ENCODE measurements around the gene LSS. TPM values are rescaled to one million over a fixed set of nuclear protein-coding genes. Genes with fewer than 3 reads are reported as not detected.
A peak's percentile ranks its signal among the peaks of the same experiment; 100 is the strongest.

Gene LSS
- polyA plus RNA-seq, 1 donor (not counting 4 experiments of a cell fraction or from before 2014, with no cell fraction given) = 105 TPM

DNA sequence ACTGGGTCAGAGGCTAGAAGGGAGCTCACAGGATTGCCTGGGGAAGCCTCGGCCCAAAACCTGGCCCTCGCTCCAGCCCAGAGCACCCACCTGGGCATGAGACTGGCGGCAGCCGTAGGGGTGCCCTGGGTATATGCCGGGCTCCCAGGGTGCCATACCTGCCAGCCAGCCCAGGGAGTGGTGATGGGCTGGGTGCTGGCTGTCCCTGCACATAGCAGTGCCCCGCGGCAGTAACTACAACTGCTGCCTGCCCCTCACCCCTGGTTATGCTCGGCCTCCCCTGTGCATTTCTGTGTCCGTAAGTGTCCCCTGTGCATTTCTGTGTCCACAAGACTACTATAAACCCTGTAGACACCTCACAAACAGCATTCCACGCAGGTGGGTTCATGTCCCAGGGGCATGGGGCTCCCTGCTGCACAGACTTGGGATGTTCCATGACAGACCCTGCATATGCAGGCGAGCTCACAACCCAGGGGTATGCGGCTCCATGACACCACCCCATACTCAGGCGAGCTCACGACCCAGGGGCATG, 38.5 kb downstream of the LSS start:
- H3K36me3 ChIP-seq (ENCODE audit: control insufficient read depth in 2 of 2, extremely low read depth in 1 of 2, insufficient read depth in 2 of 2, low read length in 2 of 2) = peaks cover 40 to 43% of the 10 kb centered on the region in 2 experiments
- no peak overlapping the region for H2AFZ ChIP-seq (ENCODE audit: control insufficient read depth, low read length)
- no peak for FAIRE-seq
- DNase-seq (ENCODE audit: low read depth, low spot score) = no peak
- H3K4me1 ChIP-seq (ENCODE audit: control insufficient read depth, extremely low read depth, insufficient read depth, low read length) = peaks cover 23% of the 10 kb centered on the region
- no peak overlapping the region for H3K4me3 ChIP-seq (ENCODE audit: control insufficient read depth in 2 of 3, extremely low read depth in 1 of 3, insufficient read depth in 2 of 3, low read depth in 1 of 3, low read length in 3 of 3)
- no peaks in the 10 kb centered on the region for H3K27me3 ChIP-seq (ENCODE audit: control insufficient read depth, extremely low read depth, insufficient read depth, low read length)
- H3K9me1 ChIP-seq (ENCODE audit: control insufficient read depth, extremely low read depth, insufficient read depth, low read length) = no peaks in the 10 kb centered on the region
- dilution Hi-C loops (cut with MboI; ENCODE audit: extremely low pct_ligation_motif_present, low sequenced_read_pairs) = no loop called here
- H3K79me2 ChIP-seq (ENCODE audit: control insufficient read depth, insufficient read depth, low read length) = no peaks in the 10 kb centered on the region
- TF ChIP-seq EZH2 (IDR thresholded peaks at IDR 0.05; ENCODE audit: low read length) = no peak
- TF ChIP-seq, protein P1, sequence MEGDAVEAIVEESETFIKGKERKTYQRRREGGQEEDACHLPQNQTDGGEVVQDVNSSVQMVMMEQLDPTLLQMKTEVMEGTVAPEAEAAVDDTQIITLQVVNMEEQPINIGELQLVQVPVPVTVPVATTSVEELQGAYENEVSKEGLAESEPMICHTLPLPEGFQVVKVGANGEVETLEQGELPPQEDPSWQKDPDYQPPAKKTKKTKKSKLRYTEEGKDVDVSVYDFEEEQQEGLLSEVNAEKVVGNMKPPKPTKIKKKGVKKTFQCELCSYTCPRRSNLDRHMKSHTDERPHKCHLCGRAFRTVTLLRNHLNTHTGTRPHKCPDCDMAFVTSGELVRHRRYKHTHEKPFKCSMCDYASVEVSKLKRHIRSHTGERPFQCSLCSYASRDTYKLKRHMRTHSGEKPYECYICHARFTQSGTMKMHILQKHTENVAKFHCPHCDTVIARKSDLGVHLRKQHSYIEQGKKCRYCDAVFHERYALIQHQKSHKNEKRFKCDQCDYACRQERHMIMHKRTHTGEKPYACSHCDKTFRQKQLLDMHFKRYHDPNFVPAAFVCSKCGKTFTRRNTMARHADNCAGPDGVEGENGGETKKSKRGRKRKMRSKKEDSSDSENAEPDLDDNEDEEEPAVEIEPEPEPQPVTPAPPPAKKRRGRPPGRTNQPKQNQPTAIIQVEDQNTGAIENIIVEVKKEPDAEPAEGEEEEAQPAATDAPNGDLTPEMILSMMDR (optimal IDR thresholded peaks at IDR 0.05 in 1 of 3, IDR thresholded peaks at IDR 0.05 in 1 of 3, conservative IDR thresholded peaks at IDR 0.05 in 1 of 3; ENCODE audit: extremely low read depth in 1 of 3, insufficient read depth in 2 of 3, low read length in 3 of 3) = no peak
- peaks cover 5% of the 10 kb centered on the region for H4K20me1 ChIP-seq (ENCODE audit: control insufficient read depth, extremely low read depth, insufficient read depth, low read length)
- H3K4me2 ChIP-seq (ENCODE audit: control insufficient read depth, extremely low read depth, insufficient read depth, low read depth, low read length) = no peak overlapping the region
- H3K9me3 ChIP-seq (ENCODE audit: control insufficient read depth, low read depth, low read length) = no peaks in the 10 kb centered on the region
- H3K27ac ChIP-seq (ENCODE audit: control insufficient read depth, insufficient read depth, low read length) = no peak overlapping the region
- peak overlapping the region; percentile 22 for H3K9ac ChIP-seq (ENCODE audit: control insufficient read depth, extremely low read depth, insufficient read depth, low read length)

DNA sequence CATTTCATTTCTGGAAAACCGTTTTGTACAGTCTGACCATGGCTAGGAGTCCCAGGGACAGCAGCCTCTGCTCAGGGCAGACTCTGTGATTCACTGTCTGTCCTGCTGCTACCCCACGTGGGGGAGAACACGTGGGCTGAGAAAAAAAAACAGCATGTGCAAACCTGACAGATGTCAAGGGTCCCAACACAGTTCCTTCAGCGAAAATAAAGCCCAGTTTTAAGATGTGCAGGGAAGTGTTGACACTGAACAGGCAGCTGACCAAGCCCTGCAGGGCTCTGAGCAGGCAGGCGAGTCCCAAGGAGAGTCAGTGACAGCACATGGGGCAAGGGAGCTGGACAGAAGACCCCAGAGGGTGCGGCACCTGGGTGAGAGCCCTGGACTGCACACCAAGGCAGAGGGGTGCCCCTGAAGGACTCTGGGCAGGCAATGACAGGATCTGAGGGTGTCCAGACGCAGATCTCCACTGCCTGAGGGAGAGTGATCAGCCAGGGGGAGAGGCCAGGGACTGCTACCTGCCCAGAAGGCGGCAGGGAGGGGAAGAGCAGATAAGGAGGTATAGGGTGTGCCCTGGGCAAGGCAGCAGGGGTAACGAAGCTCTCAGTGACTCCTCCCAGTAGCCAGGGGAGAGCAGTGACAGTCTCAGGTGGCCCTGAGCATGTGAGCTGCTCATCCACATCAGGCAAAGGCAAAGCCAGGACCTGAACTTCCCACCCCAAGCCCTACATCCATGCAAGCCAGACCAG, 39.2 kb downstream of the LSS start:
- dilution Hi-C loops (cut with MboI; ENCODE audit: extremely low pct_ligation_motif_present, low sequenced_read_pairs) = no loop called here
- Histone ChIP-seq H2AFZ (ENCODE audit: control insufficient read depth, low read length) (no peak overlapping the region), H3K36me3 (ENCODE audit: control insufficient read depth in 2 of 2, extremely low read depth in 1 of 2, insufficient read depth in 2 of 2, low read length in 2 of 2) (peaks cover 34 to 38% of the 10 kb centered on the region in 2 experiments), H3K27me3 (ENCODE audit: control insufficient read depth, extremely low read depth, insufficient read depth, low read length) (no peaks in the 10 kb centered on the region), H3K4me2 (ENCODE audit: control insufficient read depth, extremely low read depth, insufficient read depth, low read depth, low read length) (no peak overlapping the region), H3K9me3 (ENCODE audit: control insufficient read depth, low read depth, low read length) (no peaks in the 10 kb centered on the region), H4K20me1 (ENCODE audit: control insufficient read depth, extremely low read depth, insufficient read depth, low read length) (peaks cover 5% of the 10 kb centered on the region), H3K27ac (ENCODE audit: control insufficient read depth, insufficient read depth, low read length) (no peak overlapping the region), H3K4me1 (ENCODE audit: control insufficient read depth, extremely low read depth, insufficient read depth, low read length) (peaks cover 23% of the 10 kb centered on the region), H3K79me2 (ENCODE audit: control insufficient read depth, insufficient read depth, low read length) (no peaks in the 10 kb centered on the region), H3K9ac (ENCODE audit: control insufficient read depth, extremely low read depth, insufficient read depth, low read length) (peak overlapping the region; percentile 22), H3K4me3 (ENCODE audit: control insufficient read depth in 2 of 3, extremely low read depth in 1 of 3, insufficient read depth in 2 of 3, low read depth in 1 of 3, low read length in 3 of 3) (no peak overlapping the region), H3K9me1 (ENCODE audit: control insufficient read depth, extremely low read depth, insufficient read depth, low read length) (no peaks in the 10 kb centered on the region)
- TF ChIP-seq, protein P1 (optimal IDR thresholded peaks at IDR 0.05 in 1 of 3, IDR thresholded peaks at IDR 0.05 in 1 of 3, conservative IDR thresholded peaks at IDR 0.05 in 1 of 3; ENCODE audit: extremely low read depth in 1 of 3, insufficient read depth in 2 of 3, low read length in 3 of 3) = no peak
- TF ChIP-seq EZH2 (IDR thresholded peaks at IDR 0.05; ENCODE audit: low read length) = no peak
- no peak for FAIRE-seq
- DNase-seq (ENCODE audit: low read depth, low spot score) = no peak
